Measurements from ENCODE around the gene PPP2R2B.

- TF ChIP-seq CTCF (optimal IDR thresholded peaks at IDR 0.05 in 1 of 3, IDR thresholded peaks at IDR 0.05 in 1 of 3, conservative IDR thresholded peaks at IDR 0.05 in 1 of 3; ENCODE audit: extremely low read depth in 1 of 3, insufficient read depth in 2 of 3, low read length in 3 of 3) (no peak), EZH2 (IDR thresholded peaks at IDR 0.05; ENCODE audit: low read length) (no peak)
Observed at GRCh38 chr5:146544232-146544631, 334.3 kb downstream of the PPP2R2B start.
